ENCODE data around the gene GADD45GIP1.
"Not testable (repeated sequence)": the region's sequence is repeated elsewhere in the genome, so short reads cannot be mapped to it uniquely, and the experiment has no call there.

Gene GADD45GIP1

GRCh38 chr19:12959481-12959880, 2.5 kb upstream of the GADD45GIP1 start:
- DNase-seq (ENCODE audit: low read depth in 2 of 3, low spot score in 1 of 3), result no peak

- DNase-seq (ENCODE audit: low read depth in 2 of 3, low spot score in 1 of 3), result not testable (repeated sequence)
Observed at GRCh38 chr19:12957389-12957952, 448 bp upstream of the GADD45GIP1 start.

- no peak for DNase-seq (ENCODE audit: low read depth in 2 of 3, low spot score in 1 of 3)
Observed at GRCh38 chr19:12955996-12956395, 1.0 kb downstream of the GADD45GIP1 start.

DNA sequence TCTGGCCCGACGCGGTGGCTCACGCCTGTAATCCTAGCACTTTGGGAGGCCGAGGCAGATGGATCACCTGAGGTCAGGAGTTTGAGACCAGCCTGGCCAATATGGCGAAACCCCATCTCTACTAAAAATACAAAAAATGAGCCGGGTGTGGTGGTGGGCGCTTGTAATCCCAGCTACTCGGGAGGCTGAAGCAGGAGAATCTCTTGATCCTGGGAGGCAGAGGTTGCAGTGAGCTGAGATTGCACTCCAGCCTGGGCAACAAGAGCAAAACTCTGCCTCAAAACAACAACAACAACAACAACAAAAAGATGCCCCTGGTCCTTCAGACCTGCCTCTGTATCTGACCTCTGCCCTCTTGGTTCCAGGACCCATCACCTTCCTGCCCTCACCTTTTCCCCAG, 1.4 kb downstream of the GADD45GIP1 start:
- DNase-seq (ENCODE audit: low read depth in 2 of 3, low spot score in 1 of 3), result not testable (repeated sequence)

- no peak for DNase-seq (ENCODE audit: low read depth in 2 of 3, low spot score in 1 of 3)
Observed at GRCh38 chr19:12954612-12954962, 2.4 kb downstream of the GADD45GIP1 start.

DNA sequence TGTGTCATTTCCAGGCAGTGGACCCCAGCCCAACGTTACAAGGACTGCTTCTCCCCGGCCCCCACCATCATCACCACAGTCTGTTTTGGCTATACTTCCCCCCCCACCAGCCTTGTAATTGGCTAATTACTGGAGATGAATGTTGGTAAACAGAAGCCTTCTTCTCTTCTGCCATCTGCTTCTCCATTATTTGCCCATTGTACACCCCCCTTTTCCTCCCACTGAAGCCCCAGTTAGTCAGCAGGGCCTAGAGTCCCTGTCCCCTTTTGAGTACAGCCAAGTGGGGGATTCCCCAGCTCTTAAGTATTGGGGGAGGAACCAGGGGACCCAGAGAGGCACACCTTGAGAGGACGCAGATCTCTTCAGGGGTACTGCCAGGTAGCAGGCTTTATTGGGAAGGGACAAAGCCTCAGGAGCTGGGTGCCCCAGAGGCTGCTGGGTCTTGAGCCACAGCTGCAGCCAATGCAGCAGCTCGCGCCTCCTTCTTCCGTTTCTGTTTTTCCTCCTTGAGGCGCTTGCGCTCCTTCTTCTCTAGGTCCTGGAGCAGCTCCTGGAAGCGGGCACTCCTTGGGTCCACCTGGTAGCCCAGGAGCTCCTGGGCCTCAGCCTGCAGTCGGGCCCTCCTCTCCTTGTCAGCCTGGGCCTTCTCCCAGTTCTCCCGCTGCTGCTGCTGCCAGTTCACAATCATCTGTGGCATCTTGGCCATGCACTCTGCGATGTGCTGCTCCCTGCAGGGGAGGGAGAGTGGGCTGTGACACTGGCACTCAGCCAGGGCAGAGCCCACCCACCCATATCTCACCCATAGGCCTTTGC, 3.0 kb downstream of the GADD45GIP1 start:
- DNase-seq (ENCODE audit: low read depth in 2 of 3, low spot score in 1 of 3), result no peak

GRCh38 chr19:12953138-12953798, 3.8 kb downstream of the GADD45GIP1 start:
- no peak for DNase-seq (ENCODE audit: low read depth in 2 of 3, low spot score in 1 of 3)

- DNase-seq (ENCODE audit: low read depth in 2 of 3, low spot score in 1 of 3), result no peak
Observed at GRCh38 chr19:12952488-12953137, 4.4 kb downstream of the GADD45GIP1 start.

DNA sequence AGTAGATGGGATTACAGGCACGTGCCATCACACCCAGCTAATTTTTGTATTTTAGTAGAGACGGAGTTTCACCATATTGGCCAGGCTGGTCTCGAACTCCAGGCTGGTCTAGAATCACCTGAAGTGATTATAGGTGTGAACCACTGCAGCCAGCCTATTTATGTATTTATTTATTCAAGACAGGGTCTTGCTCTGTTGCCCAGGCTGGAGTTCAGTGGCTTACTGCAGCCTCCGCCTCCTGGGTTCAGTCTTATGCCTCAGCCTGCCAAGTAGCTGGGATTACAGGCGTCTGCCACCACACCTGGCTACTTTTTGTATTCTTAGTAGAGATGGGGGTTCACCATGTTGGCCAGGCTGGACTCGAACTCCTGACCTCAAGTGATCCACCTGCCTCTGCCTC, 5.0 kb downstream of the GADD45GIP1 start:
- not testable (repeated sequence) for DNase-seq (ENCODE audit: low read depth in 2 of 3, low spot score in 1 of 3)

- DNase-seq (ENCODE audit: low read depth in 2 of 3, low spot score in 1 of 3), result no peak
Observed at GRCh38 chr19:12949363-12950283, 7.4 kb downstream of the GADD45GIP1 start.

DNA sequence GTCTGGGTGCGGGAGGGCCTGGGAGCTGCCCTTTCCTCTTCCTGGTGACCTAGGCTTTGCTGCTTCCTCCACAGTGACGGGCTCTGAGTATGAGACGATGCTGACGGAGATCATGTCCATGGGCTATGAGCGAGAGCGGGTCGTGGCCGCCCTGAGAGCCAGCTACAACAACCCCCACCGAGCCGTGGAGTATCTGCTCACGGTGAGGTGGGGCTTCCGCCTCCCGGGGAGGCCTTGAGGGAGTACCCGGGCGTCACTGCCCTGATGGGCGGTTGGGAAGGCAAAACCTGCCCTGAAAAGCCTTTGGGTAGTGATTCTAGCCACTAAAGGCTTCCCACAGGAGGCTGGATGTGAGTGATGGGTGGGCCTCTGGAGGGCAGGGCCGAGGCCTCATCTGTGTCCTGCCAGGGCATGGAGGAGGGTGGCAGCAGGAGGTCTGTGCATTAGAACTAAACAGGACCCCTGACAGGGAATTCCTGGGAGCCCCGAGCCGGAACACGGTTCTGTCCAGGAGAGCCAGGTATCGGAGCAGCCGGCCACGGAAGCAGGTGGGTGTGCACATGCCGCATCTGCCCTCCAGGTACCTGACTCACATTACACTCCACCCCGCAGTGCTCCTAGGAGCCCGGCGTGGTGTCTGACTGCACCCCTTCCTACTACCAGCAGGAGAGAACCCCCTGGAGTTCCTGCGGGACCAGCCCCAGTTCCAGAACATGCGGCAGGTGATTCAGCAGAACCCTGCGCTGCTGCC, 8.2 kb downstream of the GADD45GIP1 start:
- DNase-seq (ENCODE audit: low read depth in 2 of 3, low spot score in 1 of 3), result no peak

- DNase-seq (ENCODE audit: low read depth in 2 of 3, low spot score in 1 of 3), result no peak
Observed at GRCh38 chr19:12947702-12948611, 9.1 kb downstream of the GADD45GIP1 start.

- no peak for DNase-seq (ENCODE audit: low read depth in 2 of 3, low spot score in 1 of 3)
Observed at GRCh38 chr19:12946731-12947496, 10.1 kb downstream of the GADD45GIP1 start.

DNA sequence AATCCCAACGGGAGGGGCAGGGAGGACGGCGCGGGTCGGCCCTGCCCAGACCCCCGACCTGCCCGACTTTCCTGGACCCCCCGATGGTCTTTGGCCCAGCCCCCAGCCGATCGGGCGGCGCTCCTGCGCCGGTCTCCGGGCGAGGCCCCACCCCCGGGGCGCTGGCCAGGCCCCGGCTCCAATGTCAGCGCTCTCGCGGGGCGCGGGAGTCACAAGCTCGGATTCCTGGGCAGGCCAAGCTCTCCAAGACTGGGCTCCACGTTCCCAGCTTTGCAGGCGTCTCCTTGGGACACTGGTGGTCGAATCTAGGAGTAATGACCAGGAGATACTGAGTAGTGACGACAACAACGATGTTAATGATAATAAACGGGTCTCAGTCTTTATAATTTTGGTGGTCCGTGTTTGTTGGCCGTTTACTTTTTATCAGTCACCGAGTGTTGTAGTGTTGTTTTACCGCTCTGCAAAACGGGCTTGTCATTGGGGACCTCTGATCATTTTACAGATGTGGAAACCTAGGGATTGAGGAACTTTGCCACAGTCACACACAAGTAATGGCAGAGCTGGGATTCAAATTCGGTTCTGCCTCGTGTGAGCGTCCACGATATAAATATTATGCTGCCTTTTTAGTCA, 10.8 kb downstream of the GADD45GIP1 start:
- DNase-seq (ENCODE audit: low read depth in 2 of 3, low spot score in 1 of 3), result peak in 1 of 3 donors; percentile 51

DNA sequence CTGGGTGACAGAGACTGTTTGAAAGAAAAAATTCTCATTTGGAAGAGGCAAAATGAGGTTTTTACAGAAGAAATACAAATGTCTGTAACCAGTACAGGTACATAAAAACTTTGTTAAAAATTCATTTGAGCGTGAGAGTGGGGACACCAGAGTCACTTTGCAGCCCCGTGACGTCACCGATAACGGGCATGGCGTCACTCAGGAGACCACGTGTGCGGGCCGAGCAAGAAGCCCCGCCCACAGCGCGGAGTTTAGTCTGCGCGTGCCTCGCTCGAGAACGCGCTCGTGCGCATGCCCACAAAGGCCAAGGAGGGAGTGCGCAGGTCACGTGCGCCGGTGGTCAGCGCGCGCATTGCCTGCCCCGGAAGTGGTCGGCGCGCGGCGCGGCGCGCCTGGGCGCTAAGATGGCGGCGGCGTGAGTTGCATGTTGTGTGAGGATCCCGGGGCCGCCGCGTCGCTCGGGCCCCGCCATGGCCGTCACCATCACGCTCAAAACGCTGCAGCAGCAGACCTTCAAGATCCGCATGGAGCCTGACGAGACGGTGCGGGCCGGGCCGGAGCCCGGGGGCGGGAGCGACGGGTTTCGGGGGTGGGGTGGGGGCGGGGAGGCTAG, 11.4 kb downstream of the GADD45GIP1 start, which contains the start of gene RAD23A:
RAD23A (plus strand) TSS at position 384 of the 613 bp plus-strand sequence; CDS start at position 471, 87 bp downstream.
- DNase-seq (ENCODE audit: low read depth in 2 of 3, low spot score in 1 of 3), result peak; percentile 97 to 99 (median 98)

- DNase-seq (ENCODE audit: low read depth in 2 of 3, low spot score in 1 of 3), result no peak
Observed at GRCh38 chr19:12944104-12944674, 12.8 kb downstream of the GADD45GIP1 start.
